Upper lobe of left lung (tissue), 4 donors: ENCODE data around the gene PPFIA4.

Source experiments
- EP300 ChIP-seq, 4 donors: sonication (generic); formaldehyde crosslinking; IDR thresholded peaks; one replicate each; pipeline ENCODE4 v1.5.1; 2017; ENCODE audit warnings: antibody characterized with exemption in 4 of 4, control low read depth in 2 of 4
- POLR2AphosphoS5 ChIP-seq, 2 donors: sonication (generic); formaldehyde crosslinking; IDR thresholded peaks; one replicate each; pipeline ENCODE4 v1.5.1; 2017; ENCODE audit warnings: antibody characterized with exemption in 2 of 2
- TF ChIP-seq, protein P1 (sequence below), 6 experiments: fragments of 450-650 bp in 4 of 6; fragments of 200-600 bp in 2 of 6; sonication (generic) in 2 of 6; IDR thresholded peaks; one replicate each; pipeline ENCODE4 v1.5.1; 2016 to 2019; ENCODE audit warnings: antibody characterized with exemption in 6 of 6

DNA sequence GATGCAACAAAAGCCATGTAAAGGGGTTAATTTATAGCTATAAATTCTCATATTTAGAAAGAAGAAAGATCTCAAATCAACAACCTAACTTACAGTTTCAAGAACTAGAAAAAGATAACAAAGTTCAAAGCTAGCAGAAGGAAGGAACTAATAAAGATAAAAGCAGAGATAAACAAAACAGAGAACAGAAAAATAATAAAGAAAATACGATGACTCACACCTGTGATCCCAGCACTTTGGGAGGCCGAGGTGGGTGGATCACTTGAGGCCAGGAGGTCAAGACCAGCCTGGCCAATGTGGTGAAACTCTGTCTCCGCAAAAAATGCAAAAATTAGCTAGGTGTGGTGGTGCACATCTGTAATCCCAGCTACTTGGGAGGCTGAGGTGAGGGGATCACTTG is 31.5 kb upstream of the PPFIA4 start:
- TF ChIP-seq, protein P1, sequence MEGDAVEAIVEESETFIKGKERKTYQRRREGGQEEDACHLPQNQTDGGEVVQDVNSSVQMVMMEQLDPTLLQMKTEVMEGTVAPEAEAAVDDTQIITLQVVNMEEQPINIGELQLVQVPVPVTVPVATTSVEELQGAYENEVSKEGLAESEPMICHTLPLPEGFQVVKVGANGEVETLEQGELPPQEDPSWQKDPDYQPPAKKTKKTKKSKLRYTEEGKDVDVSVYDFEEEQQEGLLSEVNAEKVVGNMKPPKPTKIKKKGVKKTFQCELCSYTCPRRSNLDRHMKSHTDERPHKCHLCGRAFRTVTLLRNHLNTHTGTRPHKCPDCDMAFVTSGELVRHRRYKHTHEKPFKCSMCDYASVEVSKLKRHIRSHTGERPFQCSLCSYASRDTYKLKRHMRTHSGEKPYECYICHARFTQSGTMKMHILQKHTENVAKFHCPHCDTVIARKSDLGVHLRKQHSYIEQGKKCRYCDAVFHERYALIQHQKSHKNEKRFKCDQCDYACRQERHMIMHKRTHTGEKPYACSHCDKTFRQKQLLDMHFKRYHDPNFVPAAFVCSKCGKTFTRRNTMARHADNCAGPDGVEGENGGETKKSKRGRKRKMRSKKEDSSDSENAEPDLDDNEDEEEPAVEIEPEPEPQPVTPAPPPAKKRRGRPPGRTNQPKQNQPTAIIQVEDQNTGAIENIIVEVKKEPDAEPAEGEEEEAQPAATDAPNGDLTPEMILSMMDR (IDR thresholded peaks at IDR 0.05): no peak
- TF ChIP-seq POLR2AphosphoS5 (IDR thresholded peaks at IDR 0.05) (no peak), EP300 (IDR thresholded peaks at IDR 0.05) (no peak)
